Fibroblast of lung (primary cell): Measurements from ENCODE around the gene SNRPA1. TPM values are rescaled to one million over a fixed set of nuclear protein-coding genes. Genes with fewer than 3 reads are reported as not detected.

Source experiments
- DNase-seq, 2 donors: peaks; one replicate each; pipeline versions ENCODE4 v3.0.0 to v3.0.0-alpha.2; 2010; ENCODE audit warnings: low read depth in 2 of 2
- H2AFZ ChIP-seq: 2 replicates; pipeline ENCODE4 v1.5.1; 2012; ENCODE audit warnings: low read length, control low read depth, inconsistent platforms
- H3K27ac ChIP-seq: 2 replicates; pipeline ENCODE4 v1.5.1; 2011; ENCODE audit warnings: low read length, control low read depth; ENCODE audit not compliant: insufficient read depth
- H3K27me3 ChIP-seq: 2 replicates; pipeline ENCODE4 v1.5.1; 2011; ENCODE audit warnings: mild to moderate bottlenecking, low read length; ENCODE audit not compliant: control insufficient read depth, insufficient read depth
- H3K36me3 ChIP-seq: 2 replicates; pipeline ENCODE4 v1.5.1; 2011; ENCODE audit warnings: low read length; ENCODE audit not compliant: control insufficient read depth, insufficient read depth
- H3K4me1 ChIP-seq: 2 replicates; pipeline ENCODE4 v1.5.1; 2011; ENCODE audit warnings: low read length; ENCODE audit not compliant: control insufficient read depth, insufficient read depth; ENCODE audit errors: extremely low read depth
- H3K4me2 ChIP-seq: 2 replicates; pipeline ENCODE4 v1.5.1; 2011; ENCODE audit warnings: low read length, control low read depth; ENCODE audit not compliant: insufficient read depth; ENCODE audit errors: extremely low read depth
- H3K4me3 ChIP-seq, 4 experiments: fragments of 200-600 bp in 1 of 4; sonication (generic) in 1 of 4; replicated peaks in 1 of 4; 2 replicates each; pipeline ENCODE4 v1.5.1; 2011 to 2016; ENCODE audit warnings: low read length in 4 of 4, low read depth in 3 of 4, mild to moderate bottlenecking in 3 of 4, control low read depth in 2 of 4, inconsistent platforms in 1 of 4, mixed read lengths in 1 of 4; ENCODE audit not compliant: insufficient read depth in 1 of 4; ENCODE audit errors: control extremely low read depth in 1 of 4
- H3K79me2 ChIP-seq: 2 replicates; pipeline ENCODE4 v1.5.1; 2012; ENCODE audit warnings: mild to moderate bottlenecking, low read length, inconsistent platforms; ENCODE audit not compliant: control insufficient read depth, insufficient read depth
- H3K9ac ChIP-seq: 2 replicates; pipeline ENCODE4 v1.5.1; 2011; ENCODE audit warnings: mild to moderate bottlenecking, low read length, control low read depth; ENCODE audit not compliant: insufficient read depth
- H3K9me3 ChIP-seq: 2 replicates; pipeline ENCODE4 v1.5.1; 2012; ENCODE audit warnings: low read depth, low read length; ENCODE audit not compliant: control insufficient read depth, insufficient read depth
- H4K20me1 ChIP-seq: 2 replicates; pipeline ENCODE4 v1.5.1; 2011; ENCODE audit warnings: low read length; ENCODE audit not compliant: control insufficient read depth, insufficient read depth; ENCODE audit errors: extremely low read depth
- EZH2 ChIP-seq: IDR thresholded peaks from 2 replicates; pipeline ENCODE4 v1.5.1; 2012; ENCODE audit warnings: low read length, control low read depth, mild to moderate bottlenecking; ENCODE audit errors: missing control alignments
- polyA plus RNA-seq, 2 donors: library from polyadenylated mRNA; depleted of rRNA in 1 of 2; stranded (reverse) in 1 of 2; unstranded in 1 of 2; fragments of >200 nt; gene quantifications; 2 replicates each; pipeline ENCODE4 v1.2.1, GENCODE V29; 2011 to 2012; ENCODE audit warnings: missing spikeins in 1 of 2
- total RNA-seq: library from RNA; depleted of rRNA; stranded (reverse); fragments of >200 nt; gene quantifications from 2 replicates; pipeline ENCODE4 v1.2.1, GENCODE V29; 2014
- TF ChIP-seq, protein P1 (sequence below), 2 donors: IDR thresholded peaks in 1 of 2; conservative IDR thresholded peaks in 1 of 2; 1 replicate in 1 of 2; 2 replicates in 1 of 2; pipeline ENCODE4 v1.5.1; 2011 to 2012; ENCODE audit warnings: low read length in 2 of 2, control low read depth in 1 of 2, inconsistent platforms in 1 of 2, low read depth in 1 of 2, mild to moderate bottlenecking in 1 of 2

The SNRPA1 gene
- total and polyA plus RNA-seq, 2 donors (not counting 1 experiment from before 2014, with no cell fraction given): 12.9 to 90.3 TPM

DNA sequence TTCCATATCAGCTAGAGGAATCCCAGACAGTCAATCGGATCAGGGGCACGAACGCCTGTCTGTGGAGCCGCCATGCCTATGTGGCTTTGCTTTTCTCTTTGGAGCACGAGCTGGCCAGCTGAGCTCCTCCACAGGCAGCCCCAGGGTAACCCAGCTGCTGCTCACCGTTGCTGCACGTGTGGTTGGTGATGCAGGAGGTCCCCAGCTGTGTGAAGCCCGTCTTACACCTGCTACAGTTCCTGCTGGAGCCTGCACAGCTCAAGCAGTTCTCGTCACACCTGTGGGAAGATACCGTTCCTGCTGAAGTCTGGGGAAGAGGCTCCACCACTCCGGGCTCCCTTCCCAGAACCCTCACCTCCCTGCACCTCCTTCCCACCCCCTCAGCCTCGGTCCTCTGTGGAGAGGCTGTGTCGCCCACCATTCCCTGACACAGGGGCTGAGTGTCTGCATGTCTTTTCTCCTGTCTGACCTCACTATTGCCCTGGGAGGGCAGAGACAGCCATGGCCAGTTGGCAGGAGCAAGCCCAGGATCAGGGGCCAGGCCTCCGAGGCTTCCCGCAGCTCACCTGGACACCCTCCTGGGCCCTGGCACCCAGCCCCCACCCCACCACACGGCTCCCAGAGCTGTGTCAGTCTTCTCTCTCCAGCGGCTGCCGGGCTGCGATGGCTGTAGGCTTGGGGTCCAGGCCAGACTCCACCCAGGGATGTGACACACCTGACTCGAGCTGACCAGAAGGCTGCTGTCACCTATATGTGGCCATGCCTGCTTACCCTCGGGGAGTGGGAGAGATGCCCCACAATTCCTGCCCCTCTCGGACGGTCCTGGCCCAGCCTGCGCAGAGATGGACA lies 12.2 kb upstream of the SNRPA1 start:
- H3K27ac ChIP-seq: no peak overlapping the region
- H3K4me3 ChIP-seq: no peak overlapping the region
- H3K4me1 ChIP-seq: no peaks in the 10 kb centered on the region
- no peak for TF ChIP-seq EZH2
- TF ChIP-seq, protein P1, sequence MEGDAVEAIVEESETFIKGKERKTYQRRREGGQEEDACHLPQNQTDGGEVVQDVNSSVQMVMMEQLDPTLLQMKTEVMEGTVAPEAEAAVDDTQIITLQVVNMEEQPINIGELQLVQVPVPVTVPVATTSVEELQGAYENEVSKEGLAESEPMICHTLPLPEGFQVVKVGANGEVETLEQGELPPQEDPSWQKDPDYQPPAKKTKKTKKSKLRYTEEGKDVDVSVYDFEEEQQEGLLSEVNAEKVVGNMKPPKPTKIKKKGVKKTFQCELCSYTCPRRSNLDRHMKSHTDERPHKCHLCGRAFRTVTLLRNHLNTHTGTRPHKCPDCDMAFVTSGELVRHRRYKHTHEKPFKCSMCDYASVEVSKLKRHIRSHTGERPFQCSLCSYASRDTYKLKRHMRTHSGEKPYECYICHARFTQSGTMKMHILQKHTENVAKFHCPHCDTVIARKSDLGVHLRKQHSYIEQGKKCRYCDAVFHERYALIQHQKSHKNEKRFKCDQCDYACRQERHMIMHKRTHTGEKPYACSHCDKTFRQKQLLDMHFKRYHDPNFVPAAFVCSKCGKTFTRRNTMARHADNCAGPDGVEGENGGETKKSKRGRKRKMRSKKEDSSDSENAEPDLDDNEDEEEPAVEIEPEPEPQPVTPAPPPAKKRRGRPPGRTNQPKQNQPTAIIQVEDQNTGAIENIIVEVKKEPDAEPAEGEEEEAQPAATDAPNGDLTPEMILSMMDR (conservative IDR thresholded peaks at IDR 0.05 in 1 of 2, IDR thresholded peaks at IDR 0.05 in 1 of 2; ENCODE audit: low read depth in 1 of 2, low read length in 2 of 2): no peak
- no peak overlapping the region for H3K4me2 ChIP-seq
- H3K79me2 ChIP-seq: no peaks in the 10 kb centered on the region
- no peaks in the 10 kb centered on the region for H3K36me3 ChIP-seq
- no peak overlapping the region for H3K9ac ChIP-seq
- no peak overlapping the region for H2AFZ ChIP-seq
- no peaks in the 10 kb centered on the region for H3K9me3 ChIP-seq
- DNase-seq: no peak
- peaks cover 7% of the 10 kb centered on the region for H3K27me3 ChIP-seq
- H4K20me1 ChIP-seq: no peaks in the 10 kb centered on the region

DNA sequence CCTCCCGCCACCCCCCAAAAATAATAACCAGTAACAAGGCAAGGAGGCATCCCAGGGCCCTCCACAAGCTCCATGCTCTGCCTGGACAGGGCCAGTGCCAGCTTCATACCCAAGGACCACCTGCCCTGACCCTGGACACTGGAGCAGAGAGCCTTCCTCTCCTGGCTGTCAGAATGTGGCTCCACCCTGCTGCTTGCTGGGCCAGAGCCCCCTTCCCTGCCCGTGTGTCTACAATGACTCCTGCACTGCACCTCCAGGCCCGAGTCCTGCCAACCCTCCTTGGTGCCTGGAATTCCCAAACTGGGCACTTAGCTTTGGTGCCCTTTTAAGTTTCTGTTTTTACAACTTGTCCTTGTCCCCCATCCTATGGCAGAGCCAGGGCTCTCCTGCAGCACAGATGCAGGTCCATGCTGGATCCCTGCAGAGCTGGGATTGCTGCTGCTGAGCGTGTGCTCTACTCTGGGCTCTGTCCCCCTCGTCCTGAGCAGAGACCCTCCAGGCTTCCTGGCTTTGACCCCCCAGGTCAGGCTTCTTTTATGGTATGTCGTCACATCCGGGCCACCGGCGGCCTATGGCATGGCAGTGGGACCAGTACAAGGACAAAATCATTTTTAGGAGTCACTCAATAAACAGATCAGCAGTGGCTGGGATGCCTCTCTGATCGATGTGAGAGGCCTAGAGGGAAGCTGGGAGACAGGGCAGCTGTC lies 11.4 kb upstream of the SNRPA1 start:
- Histone ChIP-seq H3K27me3 (peaks cover 7% of the 10 kb centered on the region), H4K20me1 (no peaks in the 10 kb centered on the region), H3K9ac (no peak overlapping the region), H2AFZ (no peak overlapping the region), H3K36me3 (no peaks in the 10 kb centered on the region), H3K4me1 (no peaks in the 10 kb centered on the region), H3K4me2 (no peak overlapping the region), H3K9me3 (no peaks in the 10 kb centered on the region), H3K27ac (no peak overlapping the region), H3K79me2 (no peaks in the 10 kb centered on the region), H3K4me3 (no peak overlapping the region)
- no peak for DNase-seq
- TF ChIP-seq, protein P1 (conservative IDR thresholded peaks at IDR 0.05 in 1 of 2, IDR thresholded peaks at IDR 0.05 in 1 of 2; ENCODE audit: low read depth in 1 of 2, low read length in 2 of 2): no peak
- no peak for TF ChIP-seq EZH2

DNA sequence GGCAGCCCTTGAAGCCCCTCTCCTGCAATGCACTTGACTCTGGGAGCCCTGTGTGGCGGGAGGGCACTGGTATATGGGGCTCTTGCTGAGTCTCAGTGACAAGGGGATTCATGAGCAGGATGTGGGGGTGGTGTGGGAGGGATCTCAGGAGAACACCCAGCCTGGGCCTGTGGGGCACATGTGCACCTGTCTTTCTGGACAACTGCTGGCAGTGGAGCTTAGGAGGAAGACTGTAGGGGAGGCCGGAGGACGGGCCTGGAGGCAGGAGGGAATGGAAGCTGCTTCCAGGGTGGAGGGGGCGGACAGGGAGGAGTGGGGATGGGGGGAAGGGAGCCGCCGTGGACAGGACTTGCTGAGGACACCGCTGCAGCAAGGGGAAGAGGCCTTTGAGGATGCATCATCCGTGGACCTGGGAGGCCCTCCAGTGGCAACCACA lies 10.8 kb upstream of the SNRPA1 start:
- H3K4me3 ChIP-seq: no peak overlapping the region
- DNase-seq: no peak
- no peak overlapping the region for H2AFZ ChIP-seq
- no peaks in the 10 kb centered on the region for H3K9me3 ChIP-seq
- TF ChIP-seq, protein P1 (conservative IDR thresholded peaks at IDR 0.05 in 1 of 2, IDR thresholded peaks at IDR 0.05 in 1 of 2; ENCODE audit: low read depth in 1 of 2, low read length in 2 of 2): no peak
- TF ChIP-seq EZH2: no peak
- no peak overlapping the region for H3K4me2 ChIP-seq
- no peak overlapping the region for H3K27ac ChIP-seq
- no peaks in the 10 kb centered on the region for H3K36me3 ChIP-seq
- no peaks in the 10 kb centered on the region for H3K4me1 ChIP-seq
- H3K9ac ChIP-seq: no peak overlapping the region
- no peaks in the 10 kb centered on the region for H3K79me2 ChIP-seq
- no peaks in the 10 kb centered on the region for H4K20me1 ChIP-seq
- H3K27me3 ChIP-seq: peaks cover 7% of the 10 kb centered on the region
